Tibial nerve (tissue), 4 donors: Measurements from ENCODE around the gene SYK. TPM values are rescaled to one million over a fixed set of nuclear protein-coding genes. Genes with fewer than 3 reads are reported as not detected.

Source experiments
- DNase-seq, 2 donors: peaks; one replicate each; pipeline ENCODE4 v3.0.0-alpha.2; 2019; ENCODE audit warnings: low spot score in 2 of 2
- H3K27ac ChIP-seq, 4 donors: fragments of 200-600 bp; sonication (generic) in 3 of 4; one replicate each; pipeline ENCODE4 v1.5.1; 2017 to 2019; ENCODE audit warnings: mild to moderate bottlenecking in 1 of 4
- H3K27me3 ChIP-seq, 2 donors: fragments of 200-600 bp; sonication (generic) in 1 of 2; one replicate each; pipeline versions ENCODE4 v1.5.1 to v1.6.0; 2017 to 2019
- H3K36me3 ChIP-seq, 3 donors: fragments of 200-600 bp; sonication (generic); one replicate each; pipeline ENCODE4 v1.5.1; 2018 to 2019
- H3K4me1 ChIP-seq, 4 donors: fragments of 200-600 bp; sonication (generic) in 3 of 4; one replicate each; pipeline ENCODE4 v1.5.1; 2017 to 2019
- H3K4me3 ChIP-seq, 4 donors: fragments of 200-600 bp; sonication (generic) in 3 of 4; one replicate each; pipeline ENCODE4 v1.5.1; 2017 to 2019; ENCODE audit warnings: mild to moderate bottlenecking in 1 of 4, moderate library complexity in 1 of 4
- H3K9me3 ChIP-seq, 4 donors: fragments of 200-600 bp; sonication (generic) in 3 of 4; one replicate each; pipeline ENCODE4 v1.5.1; 2017 to 2019
- EP300 ChIP-seq, 2 donors: sonication (generic); formaldehyde crosslinking; IDR thresholded peaks; one replicate each; pipeline ENCODE4 v1.6.1; 2017; ENCODE audit warnings: antibody characterized with exemption in 2 of 2, mild to moderate bottlenecking in 1 of 2
- POLR2A ChIP-seq, 2 donors: fragments of 450-650 bp; IDR thresholded peaks; one replicate each; pipeline ENCODE4 v1.6.1; 2017; ENCODE audit warnings: antibody characterized with exemption in 2 of 2, mild to moderate bottlenecking in 2 of 2, moderate library complexity in 2 of 2
- WGBS, 2 donors: methylation state at CpG; one replicate each; pipeline ENCODE4 v1.1.5; 2018; 5-methylcytosine and 5-hydroxymethylcytosine counted together
- total RNA-seq, 4 donors: library from RNA; depleted of rRNA; stranded (reverse); fragments of >200 nt; gene quantifications; one replicate each; pipeline ENCODE4 v1.1.0, GENCODE V29; 2016
- TF ChIP-seq, protein P1 (sequence below), 5 experiments: fragments of 200-600 bp in 3 of 5; fragments of 450-650 bp in 2 of 5; sonication (generic) in 3 of 5; IDR thresholded peaks; one replicate each; pipeline ENCODE4 v1.5.1; 2016 to 2019; ENCODE audit warnings: antibody characterized with exemption in 5 of 5, mild to moderate bottlenecking in 3 of 5, moderate library complexity in 2 of 5

SYK gene
- total RNA-seq, 4 donors from 2014 or later, result 8.0 to 20.7 (median 13.2) TPM

DNA sequence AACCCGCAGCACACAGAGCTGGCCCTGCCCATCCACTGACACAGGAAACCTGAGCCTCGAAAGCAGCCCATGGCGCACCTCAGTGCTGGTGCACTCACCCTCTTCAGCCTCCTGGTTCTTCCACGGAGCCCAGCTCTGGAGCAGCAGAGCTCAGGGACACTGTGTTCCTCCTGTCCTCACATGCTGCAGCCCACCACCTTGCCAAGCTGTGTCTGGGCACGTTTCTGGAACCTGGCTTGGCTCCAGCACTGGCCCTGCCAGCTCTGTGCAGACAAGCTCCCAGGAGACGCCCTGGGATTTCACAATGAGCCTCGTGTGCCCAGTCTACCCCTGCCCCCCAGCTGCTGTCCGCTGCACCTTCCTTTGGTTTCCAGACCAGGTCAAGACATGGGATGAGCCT, 119.5 kb downstream of the SYK start:
- Histone ChIP-seq H3K27ac (no peak overlapping the region), H3K9me3 (no peaks in the 10 kb centered on the region), H3K27me3 (no peaks in the 10 kb centered on the region), H3K36me3 (no peaks in the 10 kb centered on the region), H3K4me3 (no peak overlapping the region), H3K4me1 (no peaks in the 10 kb centered on the region)
- no peak for DNase-seq
- TF ChIP-seq EP300 (IDR thresholded peaks at IDR 0.05) (peak in 1 of 2 donors; percentile 38), POLR2A (IDR thresholded peaks at IDR 0.05) (no peak)
- WGBS, 2 donors, result 58 to 60% methylated on average over 6 to 8 of the region's 8 CpGs

DNA sequence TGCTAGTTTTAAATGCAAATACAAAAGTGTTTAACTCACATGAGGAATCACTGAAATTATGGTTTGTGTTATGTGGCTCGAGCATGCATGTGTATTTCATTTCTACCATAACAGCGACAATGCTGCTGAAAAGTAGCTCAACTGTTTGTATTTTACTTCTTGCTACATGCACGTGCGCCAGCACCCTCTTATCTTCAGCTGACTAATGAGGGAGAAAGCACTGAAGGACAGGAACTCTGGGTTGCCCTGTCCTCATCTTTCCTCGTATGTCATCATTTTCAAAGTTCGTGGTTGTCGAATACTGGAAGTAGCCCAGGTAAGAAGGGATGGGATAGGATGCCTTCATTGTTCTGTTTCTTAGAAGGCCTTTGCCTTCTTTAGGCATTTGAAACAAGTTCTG, 120.3 kb downstream of the SYK start:
- WGBS, 2 donors, result 91% methylated on average over 7 of the region's 7 CpGs
- Histone ChIP-seq H3K36me3 (no peaks in the 10 kb centered on the region), H3K4me3 (no peak overlapping the region), H3K4me1 (no peaks in the 10 kb centered on the region), H3K27ac (no peak overlapping the region), H3K27me3 (no peaks in the 10 kb centered on the region), H3K9me3 (no peaks in the 10 kb centered on the region)
- TF ChIP-seq POLR2A (IDR thresholded peaks at IDR 0.05) (no peak), EP300 (IDR thresholded peaks at IDR 0.05) (no peak)
- TF ChIP-seq, protein P1, sequence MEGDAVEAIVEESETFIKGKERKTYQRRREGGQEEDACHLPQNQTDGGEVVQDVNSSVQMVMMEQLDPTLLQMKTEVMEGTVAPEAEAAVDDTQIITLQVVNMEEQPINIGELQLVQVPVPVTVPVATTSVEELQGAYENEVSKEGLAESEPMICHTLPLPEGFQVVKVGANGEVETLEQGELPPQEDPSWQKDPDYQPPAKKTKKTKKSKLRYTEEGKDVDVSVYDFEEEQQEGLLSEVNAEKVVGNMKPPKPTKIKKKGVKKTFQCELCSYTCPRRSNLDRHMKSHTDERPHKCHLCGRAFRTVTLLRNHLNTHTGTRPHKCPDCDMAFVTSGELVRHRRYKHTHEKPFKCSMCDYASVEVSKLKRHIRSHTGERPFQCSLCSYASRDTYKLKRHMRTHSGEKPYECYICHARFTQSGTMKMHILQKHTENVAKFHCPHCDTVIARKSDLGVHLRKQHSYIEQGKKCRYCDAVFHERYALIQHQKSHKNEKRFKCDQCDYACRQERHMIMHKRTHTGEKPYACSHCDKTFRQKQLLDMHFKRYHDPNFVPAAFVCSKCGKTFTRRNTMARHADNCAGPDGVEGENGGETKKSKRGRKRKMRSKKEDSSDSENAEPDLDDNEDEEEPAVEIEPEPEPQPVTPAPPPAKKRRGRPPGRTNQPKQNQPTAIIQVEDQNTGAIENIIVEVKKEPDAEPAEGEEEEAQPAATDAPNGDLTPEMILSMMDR (IDR thresholded peaks at IDR 0.05), result no peak
- no peak for DNase-seq

DNA sequence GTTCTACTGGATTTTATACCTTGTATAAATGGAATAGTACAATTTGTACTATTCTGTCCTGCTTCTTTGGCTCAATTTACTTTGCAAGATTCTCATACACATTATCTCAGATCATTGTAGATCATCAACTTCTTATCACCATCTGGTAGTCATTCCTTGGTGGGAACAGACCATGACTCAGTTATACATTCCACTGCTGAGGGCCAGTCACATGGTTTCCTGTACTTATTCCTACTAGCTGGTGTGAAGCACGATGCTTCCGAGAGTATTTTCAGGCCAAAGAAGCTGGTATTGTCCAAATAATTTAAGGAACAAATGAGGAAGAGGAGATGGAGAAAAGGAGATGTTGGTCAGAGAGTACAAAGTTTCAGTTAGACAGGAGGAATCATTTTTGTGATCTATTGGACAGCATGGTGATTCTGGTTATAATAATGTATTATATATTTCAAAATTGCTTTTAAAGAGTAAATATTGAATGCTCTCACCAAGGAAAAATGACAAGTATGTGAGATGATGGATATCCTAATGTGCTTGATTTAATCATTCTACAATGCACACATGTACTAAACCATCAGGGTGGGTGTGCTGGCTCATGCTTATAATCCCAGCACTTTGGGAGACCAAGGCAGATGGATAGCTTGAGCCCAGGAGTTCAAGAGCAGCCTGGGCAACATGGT, 124.1 kb downstream of the SYK start:
- 55 to 73% methylated on average over 2 of the region's 2 CpGs for WGBS, 2 donors
- H3K4me1 ChIP-seq, result no peaks in the 10 kb centered on the region
- H3K27me3 ChIP-seq, result no peaks in the 10 kb centered on the region
- TF ChIP-seq EP300 (IDR thresholded peaks at IDR 0.05), result no peak
- TF ChIP-seq, protein P1 (IDR thresholded peaks at IDR 0.05), result no peak
- no peak for TF ChIP-seq POLR2A (IDR thresholded peaks at IDR 0.05)
- H3K9me3 ChIP-seq, result no peaks in the 10 kb centered on the region
- H3K4me3 ChIP-seq, result no peak overlapping the region
- DNase-seq, result no peak
- H3K27ac ChIP-seq, result no peak overlapping the region
- H3K36me3 ChIP-seq, result no peaks in the 10 kb centered on the region

DNA sequence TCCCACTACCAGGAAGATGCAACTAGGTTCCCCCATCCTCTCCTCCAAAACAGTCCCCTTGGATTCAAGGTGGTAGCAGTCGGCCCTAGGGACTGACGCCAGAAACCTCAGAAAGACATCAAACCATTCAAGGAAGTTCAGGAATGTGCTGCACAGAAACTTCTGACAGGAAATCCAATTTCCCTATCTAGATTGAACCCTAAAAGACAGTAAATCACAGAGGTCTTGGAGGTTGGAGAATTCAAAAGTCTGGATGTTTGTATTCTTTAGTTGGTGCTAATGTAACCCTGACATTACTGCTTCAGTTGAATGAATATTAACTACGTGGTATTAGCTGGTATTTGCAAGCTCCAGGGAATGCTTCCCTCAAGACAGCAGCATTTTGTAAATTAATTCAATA, 125.3 kb downstream of the SYK start:
- 60 to 71% methylated on average over 3 of the region's 3 CpGs for WGBS, 2 donors
- no peak for TF ChIP-seq POLR2A (IDR thresholded peaks at IDR 0.05)
- TF ChIP-seq EP300 (IDR thresholded peaks at IDR 0.05), result no peak
- TF ChIP-seq, protein P1 (IDR thresholded peaks at IDR 0.05), result no peak

DNA sequence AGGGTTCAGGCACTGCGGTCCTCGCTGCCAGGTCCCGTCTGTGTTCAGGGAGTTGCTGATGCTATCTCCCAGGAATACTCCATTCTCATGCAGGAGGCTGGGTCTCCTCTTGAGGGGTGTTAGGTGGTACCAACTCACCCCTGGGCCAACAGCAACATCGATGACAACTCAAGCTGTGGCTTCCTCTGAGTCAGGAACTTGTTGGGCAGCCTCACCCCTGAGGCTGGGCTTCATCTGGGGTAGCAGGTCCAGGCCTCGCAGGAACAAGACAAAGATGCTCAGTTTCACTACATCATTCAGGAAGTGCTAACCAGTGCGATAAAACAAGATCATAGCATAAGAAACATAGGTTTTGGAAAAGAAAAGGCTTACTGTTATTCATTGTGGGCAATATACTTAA, 125.9 kb downstream of the SYK start:
- no peaks in the 10 kb centered on the region for H3K36me3 ChIP-seq
- H3K9me3 ChIP-seq, result no peaks in the 10 kb centered on the region
- no peaks in the 10 kb centered on the region for H3K4me1 ChIP-seq
- DNase-seq, result no peak
- H3K27me3 ChIP-seq, result no peaks in the 10 kb centered on the region
- no peak overlapping the region for H3K4me3 ChIP-seq
- no peak overlapping the region for H3K27ac ChIP-seq
- 77 to 84% methylated on average over 6 of the region's 6 CpGs for WGBS, 2 donors
- no peak for TF ChIP-seq POLR2A (IDR thresholded peaks at IDR 0.05)
- TF ChIP-seq, protein P1 (IDR thresholded peaks at IDR 0.05), result no peak
- no peak for TF ChIP-seq EP300 (IDR thresholded peaks at IDR 0.05)

More for the DNA sequence above, 125.3 kb downstream of the SYK start:
- DNase-seq, result no peak
- H3K4me3 ChIP-seq, result no peak overlapping the region
- no peaks in the 10 kb centered on the region for H3K36me3 ChIP-seq
- H3K4me1 ChIP-seq, result no peaks in the 10 kb centered on the region
- H3K27ac ChIP-seq, result no peak overlapping the region
- H3K27me3 ChIP-seq, result no peaks in the 10 kb centered on the region
- H3K9me3 ChIP-seq, result no peaks in the 10 kb centered on the region
